Epithelial cell of umbilical artery (primary cell): Measurements from ENCODE around the gene SLC45A2. TPM values are rescaled to one million over a fixed set of nuclear protein-coding genes. Genes with fewer than 3 reads are reported as not detected.

ENCODE experiments used
- total RNA-seq: library from RNA; depleted of rRNA; stranded (reverse); fragments of >200 nt; gene quantifications from 2 replicates; pipeline ENCODE4 v1.2.3, GENCODE V29; 2014

The SLC45A2 gene
- not detected in 2 replicates for total RNA-seq

GRCh38 chr5:33984671-33985124, at the start of gene SLC45A2:
Gene SLC45A2 (minus strand): TSS chr5:33984693. CDS start chr5:33984583, 110 bp downstream.

GRCh38 chr5:34007621-34008600, 23.4 kb upstream of the SLC45A2 start, which contains the start of gene AMACR:
Gene AMACR (minus strand): TSS chr5:34008050. CDS start chr5:34008019, 31 bp downstream.

GRCh38 chr5:33936381-33937016, 48.0 kb downstream of the SLC45A2 start, which contains the start of gene RXFP3:
Gene RXFP3 (plus strand): TSS chr5:33936386. CDS start chr5:33936741, 355 bp downstream.

Other genes with a start within 250 kb of the SLC45A2 start
- gene ADAMTS12, start 92.7 kb downstream of the SLC45A2 start, total RNA-seq = 0.32 and 0.46 TPM in 2 replicates
- gene RXFP3, start 48.3 kb downstream of the SLC45A2 start, total RNA-seq = not detected in 2 replicates
- gene AMACR, start 23.4 kb upstream of the SLC45A2 start, total RNA-seq = 9.4 and 13.2 TPM in 2 replicates
- under 0.01 and 0.65 TPM in 2 replicates for gene C1QTNF3, start 58.5 kb upstream of the SLC45A2 start, total RNA-seq